Measurements from ENCODE around the gene ADAMTS2.

DNA sequence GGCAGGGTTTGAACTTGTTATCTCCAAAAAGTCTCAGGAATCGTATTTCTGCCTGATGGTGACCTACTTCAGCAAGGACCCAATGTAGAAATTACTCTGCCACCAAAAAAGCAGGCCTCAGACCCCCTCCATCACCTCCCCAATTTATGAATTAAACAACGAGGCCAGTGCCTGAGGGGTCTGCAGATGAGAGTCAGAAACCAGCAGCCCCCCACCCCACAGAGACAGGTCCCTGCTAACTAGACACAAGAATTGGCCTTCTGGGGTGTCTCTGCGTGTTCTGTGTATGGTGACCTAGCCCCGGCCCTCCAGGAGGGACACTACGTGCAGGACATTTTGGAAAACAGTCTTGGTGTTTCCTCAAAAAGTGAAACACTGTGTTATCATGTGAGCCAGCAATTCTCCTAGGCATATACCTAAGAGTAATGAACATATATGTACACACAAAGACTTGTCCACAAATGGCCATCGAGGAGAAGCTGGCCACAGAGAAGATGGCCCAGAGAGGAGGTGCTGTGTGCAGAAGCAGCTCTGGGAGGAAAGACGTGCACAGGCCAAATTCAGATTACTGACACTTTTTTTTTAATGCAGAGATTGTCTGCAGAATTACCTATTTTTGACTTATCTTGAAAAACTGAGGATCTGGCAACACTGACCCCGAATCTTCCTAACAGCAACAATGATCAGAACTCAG lies 93.8 kb downstream of the ADAMTS2 start:
- TF ChIP-seq, protein P1, sequence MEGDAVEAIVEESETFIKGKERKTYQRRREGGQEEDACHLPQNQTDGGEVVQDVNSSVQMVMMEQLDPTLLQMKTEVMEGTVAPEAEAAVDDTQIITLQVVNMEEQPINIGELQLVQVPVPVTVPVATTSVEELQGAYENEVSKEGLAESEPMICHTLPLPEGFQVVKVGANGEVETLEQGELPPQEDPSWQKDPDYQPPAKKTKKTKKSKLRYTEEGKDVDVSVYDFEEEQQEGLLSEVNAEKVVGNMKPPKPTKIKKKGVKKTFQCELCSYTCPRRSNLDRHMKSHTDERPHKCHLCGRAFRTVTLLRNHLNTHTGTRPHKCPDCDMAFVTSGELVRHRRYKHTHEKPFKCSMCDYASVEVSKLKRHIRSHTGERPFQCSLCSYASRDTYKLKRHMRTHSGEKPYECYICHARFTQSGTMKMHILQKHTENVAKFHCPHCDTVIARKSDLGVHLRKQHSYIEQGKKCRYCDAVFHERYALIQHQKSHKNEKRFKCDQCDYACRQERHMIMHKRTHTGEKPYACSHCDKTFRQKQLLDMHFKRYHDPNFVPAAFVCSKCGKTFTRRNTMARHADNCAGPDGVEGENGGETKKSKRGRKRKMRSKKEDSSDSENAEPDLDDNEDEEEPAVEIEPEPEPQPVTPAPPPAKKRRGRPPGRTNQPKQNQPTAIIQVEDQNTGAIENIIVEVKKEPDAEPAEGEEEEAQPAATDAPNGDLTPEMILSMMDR (conservative IDR thresholded peaks at IDR 0.05 in 1 of 2, IDR thresholded peaks at IDR 0.05 in 1 of 2; ENCODE audit: low read depth in 1 of 2, low read length in 2 of 2) = no peak
- no peak for TF ChIP-seq EZH2 (IDR thresholded peaks at IDR 0.05; ENCODE audit: low read length, missing control alignments)
